ENCODE data around the gene OLFM3.

OLFM3 gene

DNA sequence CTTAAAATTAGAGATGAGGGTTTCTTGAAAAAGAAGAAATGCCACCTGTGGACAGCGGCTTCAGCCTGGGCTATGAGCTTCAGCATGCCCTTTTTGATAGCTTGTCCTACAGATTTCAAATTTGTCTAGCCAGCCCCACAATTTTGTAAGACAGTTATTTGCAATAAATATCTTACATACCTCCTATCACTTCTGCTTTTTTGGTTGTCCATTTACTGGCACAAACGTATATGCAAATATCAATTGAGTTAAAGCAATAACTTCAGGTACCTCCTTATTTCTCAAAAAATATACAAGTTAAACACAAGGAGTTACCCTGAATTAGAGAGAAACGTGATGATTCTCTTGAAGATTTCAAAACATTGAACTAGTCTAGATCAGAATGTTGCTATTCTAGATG, 53.5 kb downstream of the OLFM3 start:
- no peak for DNase-seq

DNA sequence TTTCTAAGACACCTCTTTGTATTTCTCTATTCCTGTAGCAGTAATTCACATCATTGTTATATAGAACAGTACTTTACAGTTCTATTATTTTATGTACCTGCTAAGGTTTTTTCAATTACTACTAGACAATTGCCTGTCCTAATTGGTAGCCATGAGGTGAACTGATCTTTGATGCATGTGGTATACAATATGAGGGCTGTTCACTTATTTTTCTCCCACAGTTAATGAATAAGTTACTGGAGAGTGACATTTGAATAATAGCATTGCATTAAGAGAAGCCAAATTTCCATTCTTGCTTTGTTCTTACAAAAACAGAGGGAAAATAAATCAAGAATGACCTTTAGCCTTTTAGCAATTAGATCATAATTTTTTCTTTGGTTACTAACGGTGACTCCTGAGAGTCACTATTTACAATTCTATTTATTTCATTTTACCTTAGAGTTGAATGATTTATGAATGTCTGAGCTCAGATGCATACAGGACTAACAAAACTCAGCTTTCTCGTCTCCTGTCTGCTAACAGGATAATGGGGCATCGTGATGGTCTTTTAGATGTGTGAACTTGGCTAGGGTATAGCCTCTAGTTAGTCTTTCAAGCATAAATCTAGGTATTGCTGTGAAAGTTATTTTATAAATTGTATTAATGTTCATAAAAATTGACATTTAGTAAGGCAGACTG, 54.1 kb downstream of the OLFM3 start:
- DNase-seq, result no peak

DNA sequence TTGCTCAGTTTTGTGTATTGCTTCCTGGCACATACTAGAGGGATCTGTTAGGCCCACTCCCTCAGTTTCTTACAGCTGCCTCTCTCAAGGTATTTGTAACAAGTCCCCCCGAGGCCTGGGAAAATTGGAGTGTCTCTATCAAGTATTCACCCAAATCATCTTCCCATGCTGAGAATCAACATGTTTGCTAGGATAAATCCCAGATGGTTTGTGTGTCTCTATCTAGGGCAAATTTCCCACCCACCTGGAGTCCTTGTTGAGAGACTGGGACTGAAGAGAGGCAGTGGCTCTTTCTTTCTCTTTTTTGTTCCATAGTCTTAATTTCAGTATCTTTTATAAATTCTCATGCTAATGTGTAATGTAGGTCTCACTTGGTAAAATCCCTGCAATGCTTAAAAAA, 58.0 kb downstream of the OLFM3 start:
- no peak for DNase-seq

DNA sequence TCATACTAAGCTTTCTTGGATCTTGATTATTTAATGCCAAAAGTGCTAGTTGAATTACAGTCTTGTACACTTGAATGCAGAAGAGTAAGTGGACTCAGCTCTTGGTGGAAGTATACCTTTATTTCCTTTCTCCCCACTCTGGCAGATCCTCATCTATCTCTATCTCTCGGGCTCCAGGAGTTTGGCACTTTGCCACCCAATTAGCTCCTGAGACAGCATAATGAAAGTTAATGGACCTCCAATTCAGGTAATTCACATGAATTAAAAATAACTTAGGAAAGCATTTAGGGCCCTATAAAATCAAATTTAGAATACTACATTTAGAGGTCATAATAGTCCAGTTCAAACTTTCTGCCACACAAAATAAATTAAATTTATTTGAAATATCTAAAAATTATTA, 67.4 kb downstream of the OLFM3 start:
- no peak for DNase-seq

DNA sequence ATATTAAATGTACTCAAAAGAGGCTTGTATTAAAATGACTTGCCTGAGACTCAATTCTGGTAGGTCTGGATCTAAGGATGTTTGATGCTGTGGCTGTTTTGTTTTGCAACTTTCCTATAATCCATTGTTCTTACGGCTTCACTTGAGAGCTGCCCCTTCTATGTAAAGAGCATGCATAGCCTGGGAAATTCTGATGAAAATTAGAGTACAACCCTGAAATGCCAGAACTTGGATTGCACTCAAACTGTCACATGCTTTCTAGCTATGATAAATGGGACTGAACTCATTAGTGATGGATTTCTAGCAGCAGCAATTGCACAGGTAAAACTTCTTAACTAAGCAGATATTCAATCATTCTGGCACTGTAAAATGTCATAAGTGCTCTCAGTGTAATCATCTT, 67.9 kb downstream of the OLFM3 start:
- no peak for DNase-seq

DNA sequence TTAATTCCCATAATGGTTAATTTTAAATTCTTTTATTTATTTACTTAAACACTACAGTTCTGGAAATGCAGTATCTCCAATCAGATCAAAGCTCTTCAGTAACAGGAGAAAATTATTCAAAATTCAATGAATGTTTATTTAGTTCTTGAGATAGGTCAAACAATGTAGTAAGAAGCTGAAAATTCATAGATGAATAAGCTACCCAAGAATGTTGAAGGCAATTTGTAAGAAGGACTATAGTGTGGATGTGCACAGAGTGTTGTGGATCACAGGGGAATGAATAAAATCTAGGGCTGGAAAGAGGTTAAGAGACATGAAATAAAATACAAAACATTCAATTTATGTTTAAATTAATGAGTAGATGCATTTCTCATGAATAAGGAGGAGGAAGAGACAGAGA, 72.0 kb downstream of the OLFM3 start:
- DNase-seq, result no peak

DNA sequence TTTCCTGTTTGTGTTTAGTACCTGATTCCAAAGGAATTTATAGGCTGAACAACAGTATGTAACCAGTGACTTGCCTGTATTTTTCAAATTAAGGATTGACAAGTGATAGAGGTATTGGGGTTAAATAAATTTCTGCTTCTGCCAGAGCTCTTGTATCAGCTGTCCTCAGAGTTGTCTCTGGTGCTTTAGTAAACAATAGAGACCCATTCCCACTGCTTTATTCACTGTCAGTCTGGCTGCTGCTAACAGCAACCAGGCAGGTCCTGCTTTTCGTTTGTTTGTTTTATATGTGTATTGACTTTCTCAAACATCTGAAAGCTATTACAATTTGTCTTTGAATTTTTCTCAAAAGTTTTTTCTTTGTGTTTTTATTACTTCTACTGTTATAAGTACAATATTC, 76.1 kb downstream of the OLFM3 start:
- peak; percentile 31 for DNase-seq

DNA sequence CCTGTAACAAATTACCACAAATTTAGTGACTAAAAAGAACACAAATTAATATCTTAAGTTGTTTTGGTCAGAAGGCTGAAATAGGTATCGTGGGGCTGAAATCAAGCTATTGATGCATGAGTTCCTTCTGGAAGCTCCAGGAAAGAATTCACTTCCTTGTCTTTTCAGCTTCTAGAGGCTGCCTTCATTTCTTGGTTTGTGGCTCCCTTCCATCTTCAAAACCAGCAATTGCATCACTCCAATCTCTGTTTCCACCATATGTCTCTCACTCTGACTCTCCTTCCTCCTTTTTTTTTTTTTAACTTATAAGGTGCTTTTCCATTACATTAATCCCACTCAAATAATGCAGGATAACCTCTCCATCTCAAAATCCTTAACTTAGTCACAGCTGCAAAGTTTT, 78.4 kb downstream of the OLFM3 start:
- DNase-seq, result no peak

DNA sequence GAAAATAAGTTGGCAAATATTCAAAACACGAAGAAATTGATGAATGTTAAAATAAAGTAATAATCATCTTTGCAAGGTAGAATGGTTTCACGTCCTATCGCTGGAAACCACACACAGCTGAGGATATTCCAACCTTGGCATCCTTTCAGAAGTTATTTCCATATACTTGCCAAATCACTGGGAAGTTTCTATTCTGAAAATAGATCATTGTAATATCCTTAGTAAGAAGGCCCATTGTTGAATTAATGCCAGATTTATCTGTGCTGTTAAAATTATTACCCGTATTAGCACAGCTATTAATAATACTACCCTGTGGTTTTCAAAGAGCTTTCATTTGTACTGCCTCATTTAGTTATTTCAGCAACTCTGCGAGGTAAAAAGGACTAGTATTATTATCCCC, 81.1 kb downstream of the OLFM3 start:
- DNase-seq, result no peak

DNA sequence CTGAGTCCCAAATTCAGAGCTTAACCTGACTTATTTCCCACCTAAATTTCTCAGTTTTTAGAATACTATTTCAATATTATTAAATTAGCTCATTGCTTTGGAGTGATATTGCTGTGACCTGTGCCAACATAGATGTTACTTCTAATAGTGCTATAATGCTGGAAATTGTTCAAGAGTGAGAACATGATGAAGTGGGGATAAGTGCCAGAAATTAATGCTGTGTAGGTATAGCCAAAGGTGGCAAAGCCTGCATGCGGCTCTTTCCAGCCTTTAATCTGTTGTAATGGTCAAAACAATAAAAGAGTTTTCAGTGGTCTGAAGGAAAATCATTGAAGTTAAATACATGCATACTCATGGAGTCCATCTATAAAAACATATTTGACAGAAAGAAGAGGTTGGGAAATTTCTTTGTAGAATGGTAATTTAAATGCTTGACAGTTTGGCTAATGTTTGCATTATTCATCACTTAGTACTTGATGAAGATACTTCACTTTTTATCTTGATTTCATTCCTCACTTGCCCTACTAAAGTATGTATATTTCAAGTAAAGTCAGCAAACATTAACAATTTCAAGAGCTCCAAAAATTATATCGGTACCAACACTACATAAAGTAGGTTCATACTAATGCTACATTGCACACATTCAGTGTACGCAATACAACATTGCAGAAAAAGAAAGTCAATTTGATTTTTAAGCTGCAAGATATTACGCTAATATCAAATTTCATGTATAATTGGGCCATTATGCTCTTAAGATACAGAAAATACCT, 82.1 kb downstream of the OLFM3 start:
- DNase-seq, result no peak

DNA sequence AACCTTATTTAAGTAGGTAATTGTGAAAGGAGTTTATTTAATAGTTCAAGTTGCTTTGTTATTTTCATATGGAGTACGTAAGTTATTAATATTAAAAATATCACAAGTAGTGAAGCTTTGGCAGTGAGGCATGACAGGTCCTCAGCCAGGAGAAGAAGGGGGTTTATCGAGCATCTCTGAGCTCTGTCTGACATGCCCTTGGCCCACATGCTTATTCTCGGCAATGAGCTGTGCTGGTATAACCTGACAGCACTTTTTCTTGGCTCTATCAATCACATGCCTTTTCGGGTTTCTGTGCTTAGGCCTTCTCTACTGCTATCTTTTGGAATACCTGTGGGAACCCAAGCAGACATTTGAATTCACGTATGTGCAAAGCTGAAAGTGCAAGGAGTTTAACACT, 84.8 kb downstream of the OLFM3 start:
- DNase-seq, result no peak

DNA sequence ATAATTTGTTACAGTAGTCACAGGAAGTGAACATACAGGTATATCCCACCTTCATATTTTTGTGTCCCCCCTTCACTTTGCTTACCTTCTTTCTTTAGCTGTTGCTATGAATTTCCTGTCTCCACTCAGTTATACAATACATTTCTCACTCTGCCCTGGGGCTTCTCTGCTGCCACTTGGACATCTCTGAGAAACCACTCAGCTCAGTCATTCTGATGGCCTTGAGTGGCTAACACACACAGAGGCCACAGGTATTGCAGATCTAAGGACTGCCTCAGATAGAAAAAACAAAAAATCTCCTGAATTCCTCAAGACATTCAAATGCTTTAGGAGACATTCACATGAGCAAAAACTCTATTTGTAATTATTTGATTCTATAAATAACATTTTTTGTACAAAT, 87.7 kb downstream of the OLFM3 start:
- DNase-seq, result no peak

DNA sequence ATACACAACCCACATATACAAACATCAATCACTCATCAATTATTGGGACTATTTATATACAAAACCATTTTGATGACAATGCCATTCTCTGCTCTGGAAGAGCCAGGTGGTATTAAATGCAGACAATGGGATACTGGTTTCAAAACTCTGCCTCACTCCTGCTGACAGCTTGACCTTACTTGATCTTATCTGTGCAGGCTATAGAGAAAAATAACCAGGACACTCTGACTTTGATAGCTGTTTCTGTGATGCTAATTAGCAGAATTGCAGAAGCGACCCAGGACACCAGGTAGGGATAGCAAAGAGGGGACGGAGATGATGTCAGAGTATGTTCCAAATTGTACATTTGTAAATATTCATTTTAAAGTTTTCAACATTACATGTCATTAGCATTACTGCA, 89.5 kb downstream of the OLFM3 start:
- DNase-seq, result no peak

DNA sequence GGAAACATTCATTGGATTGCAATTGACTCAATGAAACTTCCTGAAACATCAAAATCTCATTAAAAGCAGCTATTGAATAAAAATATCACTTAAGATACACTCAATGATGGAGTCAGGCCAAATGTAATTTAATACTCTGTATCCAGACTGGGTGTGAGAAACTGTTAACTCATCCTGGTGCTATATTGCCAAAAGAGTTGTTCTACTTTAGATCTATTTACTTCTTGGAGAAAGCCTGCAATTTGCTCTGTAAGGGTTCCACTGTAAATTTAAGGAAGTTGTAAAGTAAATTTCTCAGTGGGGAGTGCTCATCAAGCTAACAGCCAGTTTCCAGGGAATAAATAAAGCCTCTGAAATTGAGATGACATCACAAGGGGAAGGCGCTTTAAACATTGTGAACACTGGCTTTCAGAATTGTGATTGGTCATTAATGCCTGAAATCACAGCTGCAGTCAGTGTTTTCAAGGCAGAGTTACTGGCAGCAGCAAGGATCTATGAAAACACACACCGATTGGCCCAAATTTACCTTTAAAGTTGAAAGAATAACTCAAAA, 91.4 kb downstream of the OLFM3 start:
- peak; percentile 10 for DNase-seq

DNA sequence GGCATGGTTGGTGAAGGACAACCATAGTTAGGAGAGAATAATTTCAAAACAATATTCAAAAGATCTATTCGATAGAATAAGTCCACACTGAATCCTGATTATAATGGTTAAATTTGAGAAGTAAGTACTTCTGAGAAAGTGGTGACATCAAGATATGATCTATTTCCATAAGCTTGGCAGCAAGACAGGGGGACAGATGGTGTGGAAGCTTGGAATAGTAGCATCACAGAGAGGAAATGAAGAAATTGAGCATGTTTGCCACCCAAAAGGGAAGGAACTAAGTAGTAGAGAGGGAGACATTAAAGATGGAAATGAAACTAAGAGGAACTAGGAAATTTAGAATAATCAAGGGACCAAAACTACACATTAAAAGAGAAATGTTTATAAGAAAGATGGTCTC, 94.5 kb downstream of the OLFM3 start:
- DNase-seq, result no peak

DNA sequence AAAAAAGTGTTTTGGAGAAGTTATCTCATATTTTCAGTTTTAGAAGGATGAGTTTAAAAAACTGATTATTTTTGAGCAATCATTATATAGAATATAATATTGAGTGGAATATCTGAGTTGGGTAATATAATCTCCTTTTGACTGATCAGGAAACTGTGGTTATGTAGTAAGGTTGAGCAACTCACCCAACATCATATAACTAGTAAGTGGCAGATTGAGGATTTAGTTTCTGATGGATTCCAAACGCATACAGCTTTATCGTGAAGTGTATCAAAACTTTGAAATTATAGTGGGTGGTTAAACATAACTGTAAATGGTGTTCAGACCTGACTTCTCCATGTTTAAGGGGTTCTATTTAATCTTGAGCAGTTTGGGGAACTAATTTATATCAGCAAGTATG, 98.6 kb downstream of the OLFM3 start:
- DNase-seq, result no peak

DNA sequence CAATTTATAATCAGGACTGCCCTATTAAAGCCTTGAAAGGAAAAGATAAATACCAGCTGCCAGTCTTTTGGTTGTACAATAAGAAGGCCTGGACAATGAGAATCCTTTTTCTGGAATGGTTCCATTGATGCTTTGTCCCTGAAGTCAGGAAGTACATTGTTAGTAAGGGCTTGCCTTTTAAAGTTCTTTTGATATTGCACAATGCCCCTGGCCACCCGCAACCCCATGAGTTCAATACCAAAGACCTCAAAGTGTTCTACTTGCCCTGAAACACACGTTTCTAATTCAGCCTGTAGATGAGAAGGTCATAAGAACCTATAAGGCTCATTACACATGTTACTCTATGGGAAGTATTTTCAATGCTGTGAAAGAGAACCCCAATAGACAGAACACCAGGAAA, 112.1 kb downstream of the OLFM3 start:
- no peak for DNase-seq

DNA sequence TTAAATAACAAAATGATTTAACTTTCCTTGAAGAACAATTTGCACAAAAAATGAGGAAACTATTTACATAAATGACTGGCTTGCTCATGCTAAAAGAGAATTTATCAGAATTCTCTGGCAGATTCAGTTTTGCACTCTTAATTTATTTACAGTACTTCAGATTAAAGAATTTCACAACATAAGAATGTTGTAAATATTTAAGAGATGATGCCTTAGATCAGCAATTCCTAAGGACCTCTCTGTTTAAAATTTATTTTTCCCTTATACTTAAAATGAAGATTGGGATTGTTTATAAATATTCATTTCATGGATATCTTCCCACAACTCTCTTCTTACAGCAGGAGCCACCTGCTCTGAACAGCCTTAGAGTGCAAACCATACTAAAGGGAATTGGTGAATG, 120.8 kb downstream of the OLFM3 start:
- DNase-seq, result no peak

DNA sequence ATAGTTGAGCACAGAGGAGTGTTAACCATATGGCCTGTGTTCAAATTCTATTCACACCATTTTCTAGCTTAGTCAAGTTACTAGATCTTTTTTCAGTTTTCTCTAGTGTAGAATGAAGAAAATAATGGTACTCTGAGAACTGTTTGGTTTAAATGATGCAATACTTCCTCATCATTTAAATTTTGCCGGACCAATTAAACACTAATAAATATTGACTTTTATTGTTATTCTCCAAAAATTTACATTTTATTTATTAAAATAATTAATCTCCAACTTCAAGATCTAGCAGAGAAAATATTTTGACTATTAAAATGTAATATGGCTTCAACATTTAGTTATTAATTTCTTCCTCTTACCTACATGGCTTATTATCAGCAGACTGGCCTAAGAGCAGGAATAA, 123.1 kb downstream of the OLFM3 start:
- DNase-seq, result no peak

DNA sequence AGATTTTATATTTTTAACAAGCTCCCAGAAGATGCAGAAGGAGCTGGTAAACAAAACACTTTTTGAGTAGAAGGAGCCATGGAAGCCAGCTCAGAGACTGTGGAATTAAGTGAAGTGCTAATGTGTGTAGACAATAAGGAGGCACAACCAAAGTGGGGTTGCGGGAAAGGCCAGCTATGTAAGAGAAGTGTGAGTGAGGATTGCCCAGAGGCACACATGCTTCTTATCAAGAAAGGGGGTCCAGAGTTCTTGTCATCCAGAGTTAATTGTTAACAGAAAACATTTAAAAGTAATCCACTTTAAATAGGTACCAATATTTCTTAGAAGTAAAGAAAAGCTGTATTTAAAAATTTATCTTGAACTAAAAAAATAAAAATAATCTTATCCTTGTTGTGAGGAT, 136.8 kb downstream of the OLFM3 start:
- DNase-seq, result no peak

DNA sequence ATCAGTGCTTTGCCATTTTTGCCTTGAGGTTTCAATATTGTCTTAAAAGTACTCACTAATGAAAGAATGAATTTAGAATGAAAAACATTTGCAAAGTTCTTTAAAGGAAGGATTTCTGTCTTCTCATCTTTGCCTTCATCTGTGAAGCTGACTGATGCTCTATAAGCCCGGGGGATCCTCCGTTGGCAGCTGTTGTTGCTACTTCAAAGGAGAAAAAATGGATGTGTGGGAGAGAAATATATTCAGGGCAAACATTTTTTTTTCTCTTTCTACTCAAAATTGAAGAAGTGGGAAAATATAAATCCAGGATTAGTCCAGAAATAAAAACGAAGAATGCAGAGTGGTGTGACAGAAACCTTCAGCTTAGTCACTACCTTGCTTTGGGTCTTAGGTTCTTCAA, 142.5 kb downstream of the OLFM3 start:
- no peak for DNase-seq

DNA sequence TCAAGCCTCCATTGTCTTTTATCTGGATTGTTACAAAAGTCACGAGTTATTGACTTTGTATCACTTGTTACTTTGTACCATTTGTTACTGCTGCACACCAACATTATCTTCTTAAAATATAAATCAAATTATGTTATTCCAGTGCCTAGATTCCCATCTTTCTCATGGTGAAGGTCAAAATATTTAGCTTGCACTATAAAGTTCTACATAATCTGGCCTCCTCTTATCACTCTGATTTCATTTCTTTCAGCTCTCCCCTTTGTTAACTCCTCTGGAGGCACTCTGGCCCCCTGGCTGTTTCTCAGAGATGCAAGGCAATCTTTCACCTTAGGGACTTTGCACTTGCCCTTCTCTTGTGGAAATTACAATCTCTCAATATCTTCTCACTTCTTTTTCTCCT, 143.8 kb downstream of the OLFM3 start:
- DNase-seq, result no peak

DNA sequence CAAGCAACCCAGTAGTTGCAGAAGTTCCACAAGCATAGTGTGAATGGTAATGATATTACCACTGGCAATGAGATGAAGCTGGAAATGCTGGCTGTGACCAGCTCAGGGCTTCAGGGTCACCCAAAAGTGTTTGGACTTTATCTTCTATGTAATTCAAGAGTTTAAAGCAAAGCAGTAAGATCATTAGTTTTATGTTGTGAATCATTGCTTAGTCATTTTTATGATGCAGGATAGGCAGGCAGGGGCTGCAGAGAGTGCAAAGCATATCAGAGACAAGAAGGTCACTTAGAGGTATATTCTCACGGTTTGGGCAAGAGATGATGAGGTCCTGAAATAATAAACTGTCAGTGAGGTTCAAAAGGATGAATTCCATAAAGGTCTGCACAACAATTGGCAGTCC, 147.4 kb downstream of the OLFM3 start:
- DNase-seq, result no peak

DNA sequence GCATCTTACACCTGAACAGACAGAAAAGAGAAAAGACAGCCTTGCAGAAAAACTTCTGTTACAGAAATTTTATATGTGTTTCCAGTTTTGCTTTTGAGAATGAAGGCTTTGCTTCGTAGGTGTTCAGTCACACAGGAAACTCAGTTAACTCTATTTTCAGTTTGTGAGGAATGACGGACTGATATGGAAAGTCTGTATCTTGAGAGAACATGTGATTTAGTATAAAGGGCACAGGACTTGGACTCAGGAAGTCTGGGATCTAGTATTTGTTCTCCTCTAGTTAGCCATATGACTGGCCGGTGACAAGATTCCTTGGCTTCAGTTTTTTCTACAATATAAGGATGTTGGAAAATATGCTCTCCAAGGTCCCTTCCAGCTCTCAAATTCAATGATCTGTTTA, 149.1 kb downstream of the OLFM3 start:
- DNase-seq, result no peak

DNA sequence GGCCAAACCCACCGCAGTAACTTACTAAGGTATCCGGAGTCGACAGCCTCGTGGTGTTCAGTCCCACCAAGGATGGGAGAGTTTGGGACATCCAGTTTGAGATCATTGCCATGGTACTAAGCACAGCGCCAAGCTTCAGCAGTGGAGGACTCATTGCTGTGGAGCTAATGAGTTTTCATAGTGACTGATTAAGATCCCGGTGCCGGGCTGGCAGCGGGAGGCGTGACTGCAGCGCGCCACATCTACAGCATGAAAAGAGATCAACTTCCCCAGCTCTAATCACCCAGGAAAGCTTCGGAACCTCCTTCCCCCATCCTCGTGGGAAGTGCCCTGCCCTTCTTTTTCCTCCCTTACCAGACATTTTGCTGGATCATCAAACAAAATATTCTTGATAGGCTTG, 149.9 kb downstream of the OLFM3 start:
- no peak for DNase-seq
